ENCODE data around the gene ADAMTS4. TPM values are rescaled to one million over a fixed set of nuclear protein-coding genes. Genes with fewer than 3 reads are reported as not detected.

ADAMTS4 gene
- total and polyA plus RNA-seq, 2 donors (not counting 3 experiments of a cell fraction or from before 2014, with no cell fraction given) = 2.5 to 13.6 TPM

DNA sequence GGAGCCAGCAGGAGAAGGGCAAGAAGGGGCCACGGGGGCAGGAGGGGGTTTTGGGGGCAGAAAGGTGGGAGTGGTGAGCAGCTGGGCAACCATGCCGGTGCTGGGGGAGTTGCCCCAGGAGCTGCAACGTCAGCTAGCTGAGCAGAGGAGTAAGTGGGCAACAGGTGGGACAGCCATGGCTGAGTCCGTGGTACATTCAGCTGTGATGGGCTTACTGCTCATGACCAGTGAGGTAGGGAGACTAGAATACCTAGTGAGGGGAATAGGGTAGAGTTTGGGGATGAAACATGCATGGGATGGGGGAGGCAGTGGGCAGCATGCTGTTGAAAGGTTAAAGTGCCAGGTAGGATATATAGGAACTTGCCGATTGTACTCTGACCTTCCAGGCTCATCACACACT lies 37.2 kb downstream of the ADAMTS4 start:
- POLR2A ChIA-PET = no interaction called here
- Histone ChIP-seq H4K20me1 (replicated peaks; ENCODE audit: control insufficient read depth, extremely low read depth, insufficient read depth, low read length) (no peaks in the 10 kb centered on the region), H3K9me3 (replicated peaks; ENCODE audit: control insufficient read depth, insufficient read depth, low read length) (no peaks in the 10 kb centered on the region), H3K9ac (replicated peaks; ENCODE audit: extremely low read depth, insufficient read depth, low read length) (no peak overlapping the region), H3K27ac (ENCODE audit: insufficient read depth, low read depth, low read length) (no peak overlapping the region), H3K4me3 (replicated peaks in 1 of 3; ENCODE audit: insufficient read depth in 1 of 3, low read depth in 1 of 3, low read length in 3 of 3) (no peak overlapping the region), H3K4me1 (ENCODE audit: control insufficient read depth, extremely low read depth, insufficient read depth, low read length) (peaks cover 16% of the 10 kb centered on the region), H3K9me1 (replicated peaks; ENCODE audit: control insufficient read depth, extremely low read depth, insufficient read depth, low read length) (no peaks in the 10 kb centered on the region), H3K79me2 (ENCODE audit: control insufficient read depth, insufficient read depth, low read length) (peaks cover 7% of the 10 kb centered on the region), H3K4me2 (ENCODE audit: insufficient read depth, low read length) (no peak overlapping the region), H2AFZ (ENCODE audit: low read depth, low read length) (no peak overlapping the region), H3K36me3 (ENCODE audit: control insufficient read depth in 2 of 2, extremely low read depth in 1 of 2, insufficient read depth in 2 of 2, low read length in 2 of 2) (peaks cover 2 to 14% of the 10 kb centered on the region in 2 experiments), H3K27me3 (ENCODE audit: control insufficient read depth in 2 of 2, insufficient read depth in 2 of 2, low read length in 2 of 2) (no peaks in the 10 kb centered on the region)
- CTCF ChIA-PET = interaction anchor here (1.0 kb wide), 1 partner anchor 9 kb away, joined by 3 read pairs; no protein-coding TSS in a partner anchor
- no peak for DNase-seq (ENCODE audit: low read depth, low spot score)
- dilution Hi-C loops (cut with MboI; ENCODE audit: extremely low pct_ligation_motif_present, low sequenced_read_pairs) = no loop called here
- BruUV-seq (replicated peaks) = no TSS peak
- TF ChIP-seq EZH2 (IDR thresholded peaks at IDR 0.05; ENCODE audit: borderline replicate concordance, low read depth, low read length, severe bottlenecking) = no peak
- TF ChIP-seq POLR2AphosphoS5 (IDR thresholded peaks at IDR 0.05; ENCODE audit: insufficient read depth, low read depth, low read length) = no peak
- no peak for TF ChIP-seq FOS (IDR thresholded peaks at IDR 0.05; ENCODE audit: borderline replicate concordance, insufficient read depth, low read length)
- TF ChIP-seq, protein P1, sequence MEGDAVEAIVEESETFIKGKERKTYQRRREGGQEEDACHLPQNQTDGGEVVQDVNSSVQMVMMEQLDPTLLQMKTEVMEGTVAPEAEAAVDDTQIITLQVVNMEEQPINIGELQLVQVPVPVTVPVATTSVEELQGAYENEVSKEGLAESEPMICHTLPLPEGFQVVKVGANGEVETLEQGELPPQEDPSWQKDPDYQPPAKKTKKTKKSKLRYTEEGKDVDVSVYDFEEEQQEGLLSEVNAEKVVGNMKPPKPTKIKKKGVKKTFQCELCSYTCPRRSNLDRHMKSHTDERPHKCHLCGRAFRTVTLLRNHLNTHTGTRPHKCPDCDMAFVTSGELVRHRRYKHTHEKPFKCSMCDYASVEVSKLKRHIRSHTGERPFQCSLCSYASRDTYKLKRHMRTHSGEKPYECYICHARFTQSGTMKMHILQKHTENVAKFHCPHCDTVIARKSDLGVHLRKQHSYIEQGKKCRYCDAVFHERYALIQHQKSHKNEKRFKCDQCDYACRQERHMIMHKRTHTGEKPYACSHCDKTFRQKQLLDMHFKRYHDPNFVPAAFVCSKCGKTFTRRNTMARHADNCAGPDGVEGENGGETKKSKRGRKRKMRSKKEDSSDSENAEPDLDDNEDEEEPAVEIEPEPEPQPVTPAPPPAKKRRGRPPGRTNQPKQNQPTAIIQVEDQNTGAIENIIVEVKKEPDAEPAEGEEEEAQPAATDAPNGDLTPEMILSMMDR (IDR thresholded peaks at IDR 0.05; ENCODE audit: extremely low read depth in 1 of 2, insufficient read depth in 1 of 2, low read depth in 1 of 2, low read length in 2 of 2) = no peak
- TF ChIP-seq GATA2 (IDR thresholded peaks at IDR 0.05; ENCODE audit: insufficient read depth, insufficient read length, low read depth, low read length) = no peak
- no peak for TF ChIP-seq POLR2A (IDR thresholded peaks at IDR 0.05; ENCODE audit: low read depth, low read length)
- no peak for TF ChIP-seq JUN (IDR thresholded peaks at IDR 0.05; ENCODE audit: borderline replicate concordance, insufficient read depth, insufficient read length, low read depth)
- TF ChIP-seq MYC (IDR thresholded peaks at IDR 0.05; ENCODE audit: low read depth, low read length) = no peak
- TF ChIP-seq, protein P2, sequence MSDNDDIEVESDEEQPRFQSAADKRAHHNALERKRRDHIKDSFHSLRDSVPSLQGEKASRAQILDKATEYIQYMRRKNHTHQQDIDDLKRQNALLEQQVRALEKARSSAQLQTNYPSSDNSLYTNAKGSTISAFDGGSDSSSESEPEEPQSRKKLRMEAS (IDR thresholded peaks at IDR 0.05; ENCODE audit: insufficient read depth, insufficient read length) = no peak
- intact Hi-C loops (cut with micrococcal nuclease) = no loop called here
- no peak for FAIRE-seq

Measured in endothelial cell of umbilical vein (primary cell).